ENCODE results near the gene ENO4.

The ENO4 gene

DNA sequence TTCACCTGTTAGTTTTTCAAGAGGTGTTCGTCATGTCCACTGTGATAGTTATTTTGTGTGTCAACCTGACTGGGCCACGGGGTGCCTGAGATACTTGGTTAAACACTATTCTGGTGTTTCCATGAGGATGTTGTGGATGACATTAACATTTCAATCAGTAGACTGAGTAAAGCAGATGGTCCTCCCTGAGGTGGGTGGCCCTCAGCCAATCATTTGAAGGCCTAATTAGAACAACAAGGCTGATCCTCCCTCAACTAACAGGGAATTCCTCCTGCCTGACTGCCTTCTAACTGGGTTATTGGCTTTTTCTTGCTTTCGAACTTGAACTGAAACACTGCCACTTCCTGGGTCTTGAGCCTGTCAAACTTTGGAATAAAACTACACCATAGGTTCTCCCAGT lies 75.8 kb downstream of the ENO4 start:
- no peak overlapping the region for H3K4me3 ChIP-seq (ENCODE audit: low read length in 2 of 2)
- peaks cover 7 to 12% of the 10 kb centered on the region in 2 donors for H3K36me3 ChIP-seq (ENCODE audit: control insufficient read depth in 2 of 2, insufficient read depth in 2 of 2, low read length in 2 of 2)
- H3K9ac ChIP-seq (ENCODE audit: low read depth in 1 of 2, low read length in 2 of 2): no peak overlapping the region
- H3K27me3 ChIP-seq (ENCODE audit: control insufficient read depth in 2 of 2, insufficient read depth in 2 of 2, low read length in 2 of 2): no peaks in the 10 kb centered on the region
- no peaks in the 10 kb centered on the region for H3K9me3 ChIP-seq (ENCODE audit: control insufficient read depth in 2 of 2, low read length in 2 of 2)
- H3K4me1 ChIP-seq (ENCODE audit: control insufficient read depth in 2 of 2, insufficient read depth in 2 of 2, low read length in 2 of 2): no peaks in the 10 kb centered on the region
- no peak overlapping the region for H3K27ac ChIP-seq (ENCODE audit: low read depth in 2 of 2, low read length in 2 of 2)

DNA sequence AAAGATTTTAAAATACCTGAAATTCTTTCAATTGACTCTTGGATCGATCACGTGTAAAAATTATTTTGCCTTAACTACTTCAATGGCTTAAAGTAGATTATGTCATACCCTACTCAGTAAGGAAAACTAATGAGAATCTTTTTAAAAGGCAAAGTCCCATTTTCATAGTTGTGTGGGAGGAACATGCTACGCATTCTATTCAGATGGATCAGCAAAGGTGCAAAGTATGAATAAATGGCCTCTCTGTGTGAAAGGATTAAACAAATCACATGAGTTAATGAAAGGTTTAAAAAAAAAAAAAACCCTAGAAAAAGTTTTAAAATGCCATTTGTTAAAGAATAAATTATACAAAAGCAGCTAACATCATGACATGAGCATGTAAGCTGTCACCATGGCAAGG lies 77.1 kb downstream of the ENO4 start:
- H3K4me3 ChIP-seq (ENCODE audit: low read length in 2 of 2): no peak overlapping the region
- H3K9ac ChIP-seq (ENCODE audit: low read depth in 1 of 2, low read length in 2 of 2): no peak overlapping the region
- no peaks in the 10 kb centered on the region for H3K4me1 ChIP-seq (ENCODE audit: control insufficient read depth in 2 of 2, insufficient read depth in 2 of 2, low read length in 2 of 2)
- H3K27ac ChIP-seq (ENCODE audit: low read depth in 2 of 2, low read length in 2 of 2): no peak overlapping the region
- H3K36me3 ChIP-seq (ENCODE audit: control insufficient read depth in 2 of 2, insufficient read depth in 2 of 2, low read length in 2 of 2): peaks cover 3 to 7% of the 10 kb centered on the region in 2 donors
- no peaks in the 10 kb centered on the region for H3K27me3 ChIP-seq (ENCODE audit: control insufficient read depth in 2 of 2, insufficient read depth in 2 of 2, low read length in 2 of 2)
- H3K9me3 ChIP-seq (ENCODE audit: control insufficient read depth in 2 of 2, low read length in 2 of 2): no peaks in the 10 kb centered on the region

DNA sequence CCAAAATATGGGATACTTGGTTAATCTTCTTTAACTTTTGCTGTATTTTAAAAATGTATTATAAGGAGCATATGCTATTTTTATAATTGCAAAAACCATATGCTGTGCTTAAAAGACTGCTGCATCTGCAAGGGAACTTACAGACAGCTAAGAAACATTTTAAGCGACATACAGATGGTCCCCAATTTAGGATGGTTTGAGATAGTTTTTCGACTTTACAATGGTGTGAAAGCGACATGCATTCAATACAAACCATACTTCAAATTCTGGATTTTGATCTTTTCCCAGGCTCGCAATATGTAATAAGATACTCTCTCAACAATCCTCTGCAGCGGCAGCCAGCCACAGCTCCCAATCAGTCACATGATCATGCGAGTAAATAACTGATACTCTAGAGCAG lies 82.5 kb downstream of the ENO4 start:
- Histone ChIP-seq H3K4me1 (ENCODE audit: control insufficient read depth in 2 of 2, insufficient read depth in 2 of 2, low read length in 2 of 2) (no peaks in the 10 kb centered on the region), H3K9me3 (ENCODE audit: control insufficient read depth in 2 of 2, low read length in 2 of 2) (no peaks in the 10 kb centered on the region), H3K9ac (ENCODE audit: low read depth in 1 of 2, low read length in 2 of 2) (no peak overlapping the region), H3K27me3 (ENCODE audit: control insufficient read depth in 2 of 2, insufficient read depth in 2 of 2, low read length in 2 of 2) (no peaks in the 10 kb centered on the region), H3K4me3 (ENCODE audit: low read length in 2 of 2) (no peak overlapping the region), H3K27ac (ENCODE audit: low read depth in 2 of 2, low read length in 2 of 2) (no peak overlapping the region), H3K36me3 (ENCODE audit: control insufficient read depth in 2 of 2, insufficient read depth in 2 of 2, low read length in 2 of 2) (peaks cover 3 to 5% of the 10 kb centered on the region in 2 donors)
